ENCODE data around the gene SMAD5. TPM values are rescaled to one million over a fixed set of nuclear protein-coding genes. Genes with fewer than 3 reads are reported as not detected.

SMAD5 gene
- total RNA-seq, 2 donors from 2014 or later, result 97.8 to 105 TPM

- Mint-ChIP-seq H3K27ac (no peak overlapping the region), H3K4me3 (no peak overlapping the region), H3K27me3 (ENCODE audit: insufficient read depth) (peaks cover 76% of the 10 kb centered on the region), H3K4me1 (peaks cover 12% of the 10 kb centered on the region), H3K36me3 (ENCODE audit: low read depth) (peaks cover 3% of the 10 kb centered on the region), H3K9me3 (no peaks in the 10 kb centered on the region)
- Histone ChIP-seq H3K27me3 (ENCODE audit: control insufficient read depth, insufficient read depth, low read length, poor library complexity, severe bottlenecking) (peaks cover 39% of the 10 kb centered on the region), H3K9me3 (ENCODE audit: control insufficient read depth, low read length) (no peaks in the 10 kb centered on the region), H3K4me3 (ENCODE audit: low read length) (no peak overlapping the region), H3K36me3 (ENCODE audit: control insufficient read depth, insufficient read depth, low read length) (no peaks in the 10 kb centered on the region), H3K9ac (ENCODE audit: extremely low read depth, low read length, poor library complexity, severe bottlenecking) (no peak overlapping the region), H3K27ac (ENCODE audit: low read depth, low read length) (no peak overlapping the region), H3K4me1 (ENCODE audit: control insufficient read depth, insufficient read depth, low read length) (no peaks in the 10 kb centered on the region)
- DNase-seq, result peak; percentile 59
- TF ChIP-seq, protein P1, sequence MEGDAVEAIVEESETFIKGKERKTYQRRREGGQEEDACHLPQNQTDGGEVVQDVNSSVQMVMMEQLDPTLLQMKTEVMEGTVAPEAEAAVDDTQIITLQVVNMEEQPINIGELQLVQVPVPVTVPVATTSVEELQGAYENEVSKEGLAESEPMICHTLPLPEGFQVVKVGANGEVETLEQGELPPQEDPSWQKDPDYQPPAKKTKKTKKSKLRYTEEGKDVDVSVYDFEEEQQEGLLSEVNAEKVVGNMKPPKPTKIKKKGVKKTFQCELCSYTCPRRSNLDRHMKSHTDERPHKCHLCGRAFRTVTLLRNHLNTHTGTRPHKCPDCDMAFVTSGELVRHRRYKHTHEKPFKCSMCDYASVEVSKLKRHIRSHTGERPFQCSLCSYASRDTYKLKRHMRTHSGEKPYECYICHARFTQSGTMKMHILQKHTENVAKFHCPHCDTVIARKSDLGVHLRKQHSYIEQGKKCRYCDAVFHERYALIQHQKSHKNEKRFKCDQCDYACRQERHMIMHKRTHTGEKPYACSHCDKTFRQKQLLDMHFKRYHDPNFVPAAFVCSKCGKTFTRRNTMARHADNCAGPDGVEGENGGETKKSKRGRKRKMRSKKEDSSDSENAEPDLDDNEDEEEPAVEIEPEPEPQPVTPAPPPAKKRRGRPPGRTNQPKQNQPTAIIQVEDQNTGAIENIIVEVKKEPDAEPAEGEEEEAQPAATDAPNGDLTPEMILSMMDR (conservative IDR thresholded peaks at IDR 0.05), result no peak
- WGBS, 2 experiments (ENCODE audit: insufficient coverage in 1 of 2, insufficient read length in 1 of 2), result 92 to 100% methylated on average over 5 to 7 of the region's 7 CpGs
These were observed 66.8 kb downstream of the SMAD5 start for GRCh38 chr5:136199408-136199807.

DNA sequence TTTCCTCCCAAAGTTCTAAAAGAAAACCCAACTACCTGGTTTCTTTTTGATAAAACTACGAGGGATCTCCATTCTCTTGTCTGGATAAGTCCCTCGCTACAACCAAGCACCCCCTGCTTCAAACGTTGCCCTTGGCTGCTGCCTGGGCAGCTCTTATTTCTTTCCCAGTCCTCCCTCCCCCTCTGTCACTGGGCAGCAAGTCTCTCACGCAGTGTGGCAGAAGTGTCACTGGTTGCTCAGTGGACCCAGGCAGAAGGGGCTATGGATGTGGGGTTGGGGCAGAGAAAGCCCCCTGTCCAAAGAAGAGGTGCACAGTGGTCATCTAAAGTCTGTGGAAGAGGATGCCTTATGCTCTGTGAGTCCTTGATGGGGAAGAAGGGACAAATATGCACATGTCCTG is 67.5 kb downstream of the SMAD5 start:
- Mint-ChIP-seq H3K27me3 (ENCODE audit: insufficient read depth) (peaks cover 75% of the 10 kb centered on the region), H3K27ac (no peak overlapping the region), H3K36me3 (ENCODE audit: low read depth) (peaks cover 8% of the 10 kb centered on the region), H3K4me1 (peaks cover 12% of the 10 kb centered on the region), H3K4me3 (no peak overlapping the region), H3K9me3 (no peaks in the 10 kb centered on the region)
- no peaks in the 10 kb centered on the region for H3K36me3 ChIP-seq (ENCODE audit: control insufficient read depth, insufficient read depth, low read length)
- TF ChIP-seq, protein P1 (conservative IDR thresholded peaks at IDR 0.05), result no peak
- H3K4me3 ChIP-seq (ENCODE audit: low read length), result no peak overlapping the region
- H3K27me3 ChIP-seq (ENCODE audit: control insufficient read depth, insufficient read depth, low read length, poor library complexity, severe bottlenecking), result peaks cover 35% of the 10 kb centered on the region
- 80 to 85% methylated on average over 1 to 4 of the region's 4 CpGs for WGBS, 2 experiments (ENCODE audit: insufficient coverage in 1 of 2, insufficient read length in 1 of 2)
- H3K9ac ChIP-seq (ENCODE audit: extremely low read depth, low read length, poor library complexity, severe bottlenecking), result no peak overlapping the region
- no peaks in the 10 kb centered on the region for H3K4me1 ChIP-seq (ENCODE audit: control insufficient read depth, insufficient read depth, low read length)
- no peaks in the 10 kb centered on the region for H3K9me3 ChIP-seq (ENCODE audit: control insufficient read depth, low read length)
- H3K27ac ChIP-seq (ENCODE audit: low read depth, low read length), result no peak overlapping the region
- peak; percentile 26 for DNase-seq

DNA sequence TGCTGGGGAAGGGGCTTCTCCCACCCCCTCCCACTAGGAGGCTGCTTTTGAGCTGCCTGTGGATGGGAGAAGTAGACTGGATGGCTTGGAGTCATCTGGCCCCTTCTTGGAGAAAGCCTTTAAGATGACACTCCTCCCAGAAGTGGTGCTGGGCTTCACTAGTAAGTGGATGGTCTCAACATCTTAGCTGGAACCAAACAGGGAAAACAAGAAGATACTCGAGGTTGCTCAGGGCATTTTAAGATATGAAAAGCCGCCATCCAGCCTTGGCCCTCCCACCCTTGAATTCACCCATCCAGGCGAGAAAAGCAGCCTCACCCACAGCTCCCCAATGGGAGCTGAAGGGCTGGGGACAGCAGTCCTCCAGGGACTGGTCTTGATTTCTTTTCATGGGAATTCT is 68.1 kb downstream of the SMAD5 start:
- Histone ChIP-seq H3K36me3 (ENCODE audit: control insufficient read depth, insufficient read depth, low read length) (no peaks in the 10 kb centered on the region), H3K4me1 (ENCODE audit: control insufficient read depth, insufficient read depth, low read length) (no peaks in the 10 kb centered on the region), H3K9me3 (ENCODE audit: control insufficient read depth, low read length) (no peaks in the 10 kb centered on the region), H3K27me3 (ENCODE audit: control insufficient read depth, insufficient read depth, low read length, poor library complexity, severe bottlenecking) (peaks cover 29% of the 10 kb centered on the region), H3K9ac (ENCODE audit: extremely low read depth, low read length, poor library complexity, severe bottlenecking) (no peak overlapping the region), H3K4me3 (ENCODE audit: low read length) (no peak overlapping the region), H3K27ac (ENCODE audit: low read depth, low read length) (no peak overlapping the region)
- TF ChIP-seq, protein P1 (conservative IDR thresholded peaks at IDR 0.05), result no peak
- 86 to 90% methylated on average over 2 to 3 of the region's 3 CpGs for WGBS, 2 experiments (ENCODE audit: insufficient coverage in 1 of 2, insufficient read length in 1 of 2)
- H3K36me3 Mint-ChIP-seq (ENCODE audit: low read depth), result peaks cover 10% of the 10 kb centered on the region
- no peak overlapping the region for H3K4me3 Mint-ChIP-seq
- H3K4me1 Mint-ChIP-seq, result peaks cover 12% of the 10 kb centered on the region
- no peak overlapping the region for H3K27ac Mint-ChIP-seq
- DNase-seq, result peak; percentile 21
- peaks cover 71% of the 10 kb centered on the region for H3K27me3 Mint-ChIP-seq (ENCODE audit: insufficient read depth)
- H3K9me3 Mint-ChIP-seq, result no peaks in the 10 kb centered on the region

Data from endodermal cell (in vitro differentiated cells).